ENCODE data around the gene FOXP4.

FOXP4 gene

GRCh38 chr6:41553405-41553999 lies 7.3 kb downstream of the FOXP4 start:
- H3K9me3 ChIP-seq (ENCODE audit: severe bottlenecking), result no peaks in the 10 kb centered on the region
- H3K4me3 ChIP-seq (ENCODE audit: severe bottlenecking), result no peak overlapping the region
- H3K4me1 ChIP-seq (ENCODE audit: insufficient read depth, poor library complexity, severe bottlenecking), result no peaks in the 10 kb centered on the region
- no peaks in the 10 kb centered on the region for H3K27me3 ChIP-seq (ENCODE audit: insufficient read depth, poor library complexity, severe bottlenecking)
- H3K27ac ChIP-seq (ENCODE audit: poor library complexity, severe bottlenecking), result no peak overlapping the region
- peaks cover 3% of the 10 kb centered on the region; the same call in 1 of the 2 replicates for H3K36me3 ChIP-seq (ENCODE audit: low read depth)
- no peak for TF ChIP-seq CTCF (IDR thresholded peaks at IDR 0.05; ENCODE audit: poor library complexity, severe bottlenecking)
- DNase-seq (ENCODE audit: low spot score) (no peak), ATAC-seq (ENCODE audit: low read depth) (no peak)

- TF ChIP-seq CTCF (IDR thresholded peaks at IDR 0.05; ENCODE audit: poor library complexity, severe bottlenecking), result no peak
- Histone ChIP-seq H3K4me3 (ENCODE audit: severe bottlenecking) (no peak overlapping the region), H3K9me3 (ENCODE audit: severe bottlenecking) (no peaks in the 10 kb centered on the region), H3K36me3 (ENCODE audit: low read depth) (peaks cover 3% of the 10 kb centered on the region; the same call in 1 of the 2 replicates), H3K27me3 (ENCODE audit: insufficient read depth, poor library complexity, severe bottlenecking) (no peaks in the 10 kb centered on the region), H3K27ac (ENCODE audit: poor library complexity, severe bottlenecking) (no peak overlapping the region), H3K4me1 (ENCODE audit: insufficient read depth, poor library complexity, severe bottlenecking) (no peaks in the 10 kb centered on the region)
- DNase-seq (ENCODE audit: low spot score) (no peak), ATAC-seq (ENCODE audit: low read depth) (no peak)
Measured at GRCh38 chr6:41555326-41556300, 9.4 kb downstream of the FOXP4 start.

- Histone ChIP-seq H3K4me1 (ENCODE audit: insufficient read depth, poor library complexity, severe bottlenecking) (no peaks in the 10 kb centered on the region), H3K27me3 (ENCODE audit: insufficient read depth, poor library complexity, severe bottlenecking) (no peaks in the 10 kb centered on the region), H3K36me3 (ENCODE audit: low read depth) (no peaks in the 10 kb centered on the region), H3K4me3 (ENCODE audit: severe bottlenecking) (no peak overlapping the region), H3K9me3 (ENCODE audit: severe bottlenecking) (no peaks in the 10 kb centered on the region), H3K27ac (ENCODE audit: poor library complexity, severe bottlenecking) (no peak overlapping the region)
- no peak for TF ChIP-seq CTCF (IDR thresholded peaks at IDR 0.05; ENCODE audit: poor library complexity, severe bottlenecking)
- DNase-seq (ENCODE audit: low spot score), result no peak
- no peak for ATAC-seq (ENCODE audit: low read depth)
Measured at GRCh38 chr6:41557335-41557734, 11.2 kb downstream of the FOXP4 start.

GRCh38 chr6:41558033-41558807 lies 12.0 kb downstream of the FOXP4 start:
- no peak for DNase-seq (ENCODE audit: low spot score)
- no peaks in the 10 kb centered on the region for H3K27me3 ChIP-seq (ENCODE audit: insufficient read depth, poor library complexity, severe bottlenecking)
- no peak; the same call in 2 of the 3 replicates for ATAC-seq (ENCODE audit: low read depth)
- no peak for TF ChIP-seq CTCF (IDR thresholded peaks at IDR 0.05; ENCODE audit: poor library complexity, severe bottlenecking)
- H3K36me3 ChIP-seq (ENCODE audit: low read depth), result no peaks in the 10 kb centered on the region
- H3K4me3 ChIP-seq (ENCODE audit: severe bottlenecking), result no peak overlapping the region
- H3K27ac ChIP-seq (ENCODE audit: poor library complexity, severe bottlenecking), result no peak overlapping the region
- no peaks in the 10 kb centered on the region for H3K9me3 ChIP-seq (ENCODE audit: severe bottlenecking)
- no peaks in the 10 kb centered on the region for H3K4me1 ChIP-seq (ENCODE audit: insufficient read depth, poor library complexity, severe bottlenecking)

All from RWPE2 (cell line).